Measurements from ENCODE around the gene PLAGL2. TPM values are rescaled to one million over a fixed set of nuclear protein-coding genes. Genes with fewer than 3 reads are reported as not detected.

PLAGL2 gene, protein sequence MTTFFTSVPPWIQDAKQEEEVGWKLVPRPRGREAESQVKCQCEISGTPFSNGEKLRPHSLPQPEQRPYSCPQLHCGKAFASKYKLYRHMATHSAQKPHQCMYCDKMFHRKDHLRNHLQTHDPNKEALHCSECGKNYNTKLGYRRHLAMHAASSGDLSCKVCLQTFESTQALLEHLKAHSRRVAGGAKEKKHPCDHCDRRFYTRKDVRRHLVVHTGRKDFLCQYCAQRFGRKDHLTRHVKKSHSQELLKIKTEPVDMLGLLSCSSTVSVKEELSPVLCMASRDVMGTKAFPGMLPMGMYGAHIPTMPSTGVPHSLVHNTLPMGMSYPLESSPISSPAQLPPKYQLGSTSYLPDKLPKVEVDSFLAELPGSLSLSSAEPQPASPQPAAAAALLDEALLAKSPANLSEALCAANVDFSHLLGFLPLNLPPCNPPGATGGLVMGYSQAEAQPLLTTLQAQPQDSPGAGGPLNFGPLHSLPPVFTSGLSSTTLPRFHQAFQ
- total RNA-seq (2022) (89.6 and 96.1 TPM in 2 replicates), Bru-seq, nascent RNA (percentile 99 among the genes with signal in this experiment), BruChase-seq, experiment 1, labeled RNA remaining after a 2-hour chase (percentile 99 among the genes with signal in this experiment), BruChase-seq, experiment 2, labeled RNA remaining after a 6-hour chase (percentile 95 among the genes with signal in this experiment)
- long read RNA-seq, full-length matches to known transcripts = 12 of 63 reads
- long read RNA-seq, partial matches to known transcripts = 5 of 63 reads
- long read RNA-seq, other reads (novel, unspliced or antisense) = 46 of 63 reads

DNA sequence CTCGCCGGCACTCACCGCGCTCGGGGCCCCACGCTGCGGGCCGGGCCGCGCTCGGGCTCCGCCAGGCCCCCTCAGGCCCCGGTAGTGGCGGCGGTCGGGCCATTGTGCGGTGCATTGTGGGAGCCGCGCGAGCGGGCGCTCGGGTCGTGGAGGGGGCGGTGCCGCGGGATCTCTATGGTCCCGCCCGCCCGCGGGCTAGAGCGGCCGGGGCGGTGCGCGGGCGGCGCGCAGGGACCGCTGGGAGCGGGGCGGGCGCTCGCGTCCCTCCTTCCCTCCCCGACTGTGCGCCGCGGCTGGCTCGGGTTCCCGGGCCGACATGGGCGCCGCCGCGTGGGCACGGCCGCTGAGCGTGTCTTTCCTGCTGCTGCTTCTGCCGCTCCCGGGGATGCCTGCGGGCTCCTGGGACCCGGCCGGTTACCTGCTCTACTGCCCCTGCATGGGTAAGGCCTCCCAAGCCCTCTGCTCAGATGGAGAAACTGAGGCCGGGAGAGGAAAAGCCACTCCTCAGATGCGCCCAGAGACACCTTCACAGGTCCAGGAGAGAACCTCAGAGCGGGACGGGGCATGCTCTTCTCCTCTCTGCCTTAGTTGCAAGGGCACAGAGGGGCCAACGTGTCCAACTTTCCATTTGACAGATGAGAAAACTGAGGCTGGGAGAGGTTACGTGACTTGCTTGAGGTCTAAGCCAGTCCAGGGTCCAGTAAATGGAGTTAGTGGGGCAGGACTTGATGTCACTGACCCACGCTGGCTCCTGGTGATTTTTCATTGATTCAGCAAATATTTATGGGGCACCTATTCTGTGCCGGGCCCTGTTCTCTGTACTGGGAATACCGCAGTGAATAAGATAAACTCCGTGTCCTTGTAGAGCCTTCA lies at the start of gene PLAGL2, which contains the start of gene POFUT1:
Gene PLAGL2, minus strand, starts transcription at position 118 of the 873 bp plus-strand sequence. CDS start 5,565 bp downstream, outside the sequence.
Gene POFUT1, plus strand, starts transcription at position 255 of the 873 bp plus-strand sequence. Its CDS starts 62 bp downstream, at position 317.
- H3K9me3 ChIP-seq = no peaks in the 10 kb centered on the region
- no peaks in the 10 kb centered on the region for H3K9me3 Mint-ChIP-seq (ENCODE audit: unreplicated experiment)
- 0 out of 2 replicates have a peak, but pooled peaks cover 7% of the 10 kb centered on the region for H3K36me3 ChIP-seq (ENCODE audit: control insufficient read depth, insufficient read depth, low read length)
- peaks cover 46% of the 10 kb centered on the region for H3K4me1 ChIP-seq
- CTCF ChIA-PET = no interaction called here
- peaks cover 86% of the 10 kb centered on the region for H3K36me3 Mint-ChIP-seq (ENCODE audit: insufficient read depth, unreplicated experiment)
- BruUV-seq (replicated peaks) = TSS peak; percentile 58
- H3K27me3 ChIP-seq (replicated peaks; ENCODE audit: control insufficient read depth, insufficient read depth, low read length) = no peaks in the 10 kb centered on the region
- peak within 1 kb of the TSS; percentile 72 for H3K4me3 ChIP-seq (ENCODE audit: low read depth, low read length)
- TF ChIP-seq, protein P1, sequence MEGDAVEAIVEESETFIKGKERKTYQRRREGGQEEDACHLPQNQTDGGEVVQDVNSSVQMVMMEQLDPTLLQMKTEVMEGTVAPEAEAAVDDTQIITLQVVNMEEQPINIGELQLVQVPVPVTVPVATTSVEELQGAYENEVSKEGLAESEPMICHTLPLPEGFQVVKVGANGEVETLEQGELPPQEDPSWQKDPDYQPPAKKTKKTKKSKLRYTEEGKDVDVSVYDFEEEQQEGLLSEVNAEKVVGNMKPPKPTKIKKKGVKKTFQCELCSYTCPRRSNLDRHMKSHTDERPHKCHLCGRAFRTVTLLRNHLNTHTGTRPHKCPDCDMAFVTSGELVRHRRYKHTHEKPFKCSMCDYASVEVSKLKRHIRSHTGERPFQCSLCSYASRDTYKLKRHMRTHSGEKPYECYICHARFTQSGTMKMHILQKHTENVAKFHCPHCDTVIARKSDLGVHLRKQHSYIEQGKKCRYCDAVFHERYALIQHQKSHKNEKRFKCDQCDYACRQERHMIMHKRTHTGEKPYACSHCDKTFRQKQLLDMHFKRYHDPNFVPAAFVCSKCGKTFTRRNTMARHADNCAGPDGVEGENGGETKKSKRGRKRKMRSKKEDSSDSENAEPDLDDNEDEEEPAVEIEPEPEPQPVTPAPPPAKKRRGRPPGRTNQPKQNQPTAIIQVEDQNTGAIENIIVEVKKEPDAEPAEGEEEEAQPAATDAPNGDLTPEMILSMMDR (IDR thresholded peaks at IDR 0.05; ENCODE audit: insufficient read depth in 1 of 2, low read depth in 1 of 2, low read length in 1 of 2, severe bottlenecking in 1 of 2, unreplicated experiment in 1 of 2) = peak; percentile 9 to 55
- intact Hi-C loops (cut with micrococcal nuclease; ENCODE audit: unreplicated experiment) = loop anchor here (1.0 to 5.0 kb wide), 4 partner anchors 20 to 149 kb away; no protein-coding TSS in a partner anchor
- peak; percentile 95 to 100 for DNase-seq
- H3K4me1 Mint-ChIP-seq (ENCODE audit: low read depth, unreplicated experiment) = peaks cover 71% of the 10 kb centered on the region
- peak within 1 kb of the TSS; percentile 89 for H3K27ac Mint-ChIP-seq (ENCODE audit: unreplicated experiment)
- no peaks in the 10 kb centered on the region for H3K27me3 Mint-ChIP-seq (ENCODE audit: insufficient read depth, unreplicated experiment)
- POLR2A ChIA-PET = interaction anchor here (0.6 to 1.9 kb wide), 2 partner anchors 20 to 90 kb away, joined by 3 to 13 read pairs; no protein-coding TSS in a partner anchor
- H3K4me3 Mint-ChIP-seq (ENCODE audit: unreplicated experiment) = peak within 1 kb of the TSS; percentile 92

DNA sequence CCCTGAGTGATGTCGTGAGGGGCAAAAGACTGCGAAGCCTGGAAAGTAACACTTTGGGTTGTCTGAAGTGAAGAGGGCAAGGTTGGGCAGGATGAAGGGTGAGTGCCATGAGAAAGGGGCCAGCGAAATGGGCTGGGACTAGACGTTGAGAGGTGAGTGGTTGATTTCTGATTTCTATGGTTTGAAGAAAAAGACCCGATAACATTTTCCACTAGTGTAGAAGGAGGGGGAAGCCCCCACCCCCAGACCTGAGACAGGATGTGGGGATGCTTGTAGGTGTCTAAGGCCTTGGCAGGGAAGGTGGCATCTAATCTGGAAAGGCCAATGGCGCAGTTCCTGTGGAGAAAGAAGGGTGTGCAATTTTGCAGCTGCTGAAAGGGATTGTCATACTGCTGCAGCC lies 44.6 kb upstream of the PLAGL2 start:
- intact Hi-C loops (cut with micrococcal nuclease; ENCODE audit: unreplicated experiment) = no loop called here
- TF ChIP-seq, protein P1 (IDR thresholded peaks at IDR 0.05; ENCODE audit: insufficient read depth in 1 of 2, low read depth in 1 of 2, low read length in 1 of 2, severe bottlenecking in 1 of 2, unreplicated experiment in 1 of 2) = no peak
- peaks cover 11% of the 10 kb centered on the region for H3K4me1 Mint-ChIP-seq (ENCODE audit: low read depth, unreplicated experiment)
- H3K4me1 ChIP-seq = peaks cover 22% of the 10 kb centered on the region
- no peaks in the 10 kb centered on the region for H3K36me3 ChIP-seq (ENCODE audit: control insufficient read depth, insufficient read depth, low read length)
- POLR2A ChIA-PET = no interaction called here
- CTCF ChIA-PET = interaction anchor here (0.6 kb wide), 1 partner anchor 19 kb away, joined by 5 read pairs; no protein-coding TSS in a partner anchor
- no peaks in the 10 kb centered on the region for H3K9me3 ChIP-seq
- no peaks in the 10 kb centered on the region for H3K27me3 ChIP-seq (replicated peaks; ENCODE audit: control insufficient read depth, insufficient read depth, low read length)
- no TSS peak for BruUV-seq (replicated peaks)
- H3K27ac Mint-ChIP-seq (ENCODE audit: unreplicated experiment) = peak overlapping the region; percentile 19
- no peak overlapping the region for H3K4me3 Mint-ChIP-seq (ENCODE audit: unreplicated experiment)
- no peak for DNase-seq
- no peak overlapping the region for H3K4me3 ChIP-seq (ENCODE audit: low read depth, low read length)
- no peaks in the 10 kb centered on the region for H3K27me3 Mint-ChIP-seq (ENCODE audit: insufficient read depth, unreplicated experiment)
- H3K36me3 Mint-ChIP-seq (ENCODE audit: insufficient read depth, unreplicated experiment) = peaks cover 6% of the 10 kb centered on the region
- no peaks in the 10 kb centered on the region for H3K9me3 Mint-ChIP-seq (ENCODE audit: unreplicated experiment)
